ENCODE data around the gene TNFAIP8L3. TPM values are rescaled to one million over a fixed set of nuclear protein-coding genes. Genes with fewer than 3 reads are reported as not detected.

Gene TNFAIP8L3
- total and polyA plus RNA-seq, 8 donors = 0.58 to 12.5 (median 5.9) TPM; not detected in 1

DNA sequence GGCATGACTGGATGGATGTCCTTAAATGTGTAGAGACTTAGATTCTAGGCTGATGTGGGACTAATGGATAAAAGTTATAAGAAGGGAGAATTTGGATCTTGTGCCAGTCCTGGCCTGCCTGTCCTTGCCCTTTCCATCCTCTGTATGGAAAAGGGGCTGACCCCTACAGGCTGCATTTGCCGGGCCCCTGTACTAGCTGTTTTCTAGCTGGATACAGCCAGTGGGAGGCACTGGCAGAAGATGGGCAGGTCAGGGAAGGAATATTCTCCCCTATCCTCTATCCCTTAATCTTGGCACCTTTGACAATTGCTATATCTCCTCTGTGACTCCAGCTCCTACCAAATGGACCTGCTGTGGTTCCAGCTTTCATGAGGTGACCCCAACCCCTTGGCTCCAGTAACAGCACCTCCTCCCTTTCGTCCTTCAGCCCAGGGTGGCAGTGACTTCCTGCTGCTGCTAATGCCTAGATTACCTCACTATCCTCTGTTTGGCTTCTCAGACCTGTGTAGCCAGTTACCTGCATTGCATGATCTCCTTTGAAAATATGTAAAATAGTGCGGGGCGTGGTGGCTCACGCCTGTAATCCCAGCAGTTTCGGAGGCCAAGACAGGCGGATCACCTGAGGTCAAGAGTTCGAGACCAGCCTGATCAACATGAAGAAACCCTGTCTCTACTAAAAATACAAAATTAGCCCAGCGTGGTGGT is 6.2 kb upstream of the TNFAIP8L3 start:
- no peaks in the 10 kb centered on the region for H3K9me3 ChIP-seq
- H3K27me3 ChIP-seq = peaks cover 0 to 50% (median 11%) of the 10 kb centered on the region in 3 donors
- no peak for DNase-seq
- H3K36me3 ChIP-seq = no peaks in the 10 kb centered on the region
- no peak overlapping the region for H3K27ac ChIP-seq
- H3K4me1 ChIP-seq = peaks cover 0 to 7% (median 0%) of the 10 kb centered on the region in 4 donors
- WGBS, 5 donors = 69 to 84% (median 82%) methylated on average over 9 of the region's 9 CpGs
- H3K4me3 ChIP-seq = no peak overlapping the region
- intact Hi-C loops (cut with DNase I; ENCODE audit: low total_unique reads) = no loop called here
- TF ChIP-seq POLR2A (IDR thresholded peaks at IDR 0.05) = no peak
- no peak for TF ChIP-seq EP300 (IDR thresholded peaks at IDR 0.05)
- TF ChIP-seq POLR2AphosphoS5 (IDR thresholded peaks at IDR 0.05) = no peak
- TF ChIP-seq, protein P1, sequence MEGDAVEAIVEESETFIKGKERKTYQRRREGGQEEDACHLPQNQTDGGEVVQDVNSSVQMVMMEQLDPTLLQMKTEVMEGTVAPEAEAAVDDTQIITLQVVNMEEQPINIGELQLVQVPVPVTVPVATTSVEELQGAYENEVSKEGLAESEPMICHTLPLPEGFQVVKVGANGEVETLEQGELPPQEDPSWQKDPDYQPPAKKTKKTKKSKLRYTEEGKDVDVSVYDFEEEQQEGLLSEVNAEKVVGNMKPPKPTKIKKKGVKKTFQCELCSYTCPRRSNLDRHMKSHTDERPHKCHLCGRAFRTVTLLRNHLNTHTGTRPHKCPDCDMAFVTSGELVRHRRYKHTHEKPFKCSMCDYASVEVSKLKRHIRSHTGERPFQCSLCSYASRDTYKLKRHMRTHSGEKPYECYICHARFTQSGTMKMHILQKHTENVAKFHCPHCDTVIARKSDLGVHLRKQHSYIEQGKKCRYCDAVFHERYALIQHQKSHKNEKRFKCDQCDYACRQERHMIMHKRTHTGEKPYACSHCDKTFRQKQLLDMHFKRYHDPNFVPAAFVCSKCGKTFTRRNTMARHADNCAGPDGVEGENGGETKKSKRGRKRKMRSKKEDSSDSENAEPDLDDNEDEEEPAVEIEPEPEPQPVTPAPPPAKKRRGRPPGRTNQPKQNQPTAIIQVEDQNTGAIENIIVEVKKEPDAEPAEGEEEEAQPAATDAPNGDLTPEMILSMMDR (IDR thresholded peaks at IDR 0.05) = no peak

- no peak for TF ChIP-seq POLR2AphosphoS5 (IDR thresholded peaks at IDR 0.05)
- no peak for TF ChIP-seq EP300 (IDR thresholded peaks at IDR 0.05)
- no peak for TF ChIP-seq POLR2A (IDR thresholded peaks at IDR 0.05)
- TF ChIP-seq, protein P1 (IDR thresholded peaks at IDR 0.05) = no peak
- intact Hi-C loops (cut with DNase I; ENCODE audit: low total_unique reads) = no loop called here
- DNase-seq = no peak
- peaks cover 5 to 19% (median 13%) of the 10 kb centered on the region in 4 donors for H3K4me1 ChIP-seq
- H3K9me3 ChIP-seq = no peaks in the 10 kb centered on the region
- H3K27me3 ChIP-seq = peaks cover 0 to 62% (median 24%) of the 10 kb centered on the region in 3 donors
- no peaks in the 10 kb centered on the region for H3K36me3 ChIP-seq
- no peak overlapping the region for H3K4me3 ChIP-seq
- no peak overlapping the region for H3K27ac ChIP-seq
Observed at GRCh38 chr15:51099185-51099584, 4.5 kb upstream of the TNFAIP8L3 start.

DNA sequence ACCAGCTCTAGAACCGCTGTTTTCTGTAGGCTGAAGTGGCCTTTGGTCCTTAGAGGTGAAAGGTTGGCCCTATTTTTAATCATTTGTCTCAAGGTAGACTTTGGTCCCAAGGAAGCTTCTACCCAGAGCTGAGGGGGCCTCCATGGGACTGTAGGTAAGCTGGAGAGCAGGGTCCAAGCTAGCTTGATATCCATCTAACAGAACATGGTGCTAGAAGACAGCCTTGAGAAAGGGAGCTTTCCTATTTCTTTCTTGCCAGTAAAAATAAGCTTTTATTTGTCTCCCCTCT is 3.6 kb upstream of the TNFAIP8L3 start:
- Histone ChIP-seq H3K27me3 (peaks cover 0 to 69% (median 33%) of the 10 kb centered on the region in 3 donors), H3K4me3 (no peak overlapping the region), H3K4me1 (peaks cover 13 to 24% (median 21%) of the 10 kb centered on the region in 4 donors), H3K27ac (no peak overlapping the region), H3K36me3 (no peaks in the 10 kb centered on the region), H3K9me3 (no peaks in the 10 kb centered on the region)
- no peak for DNase-seq
- 67 to 88% (median 72%) methylated on average over 1 of the region's 1 CpG for WGBS, 5 donors
- intact Hi-C loops (cut with DNase I; ENCODE audit: low total_unique reads) = no loop called here
- TF ChIP-seq EP300 (IDR thresholded peaks at IDR 0.05) = no peak

- Histone ChIP-seq H3K36me3 (no peaks in the 10 kb centered on the region), H3K9me3 (no peaks in the 10 kb centered on the region), H3K4me1 (peaks cover 13 to 30% (median 25%) of the 10 kb centered on the region in 4 donors), H3K27me3 (peaks cover 1 to 74% (median 39%) of the 10 kb centered on the region in 3 donors), H3K27ac (no peak overlapping the region), H3K4me3 (no peak overlapping the region)
- 54 to 64% (median 61%) methylated on average over 5 of the region's 5 CpGs for WGBS, 5 donors
- intact Hi-C loops (cut with DNase I; ENCODE audit: low total_unique reads) = no loop called here
- TF ChIP-seq, protein P1 (IDR thresholded peaks at IDR 0.05) = no peak
- TF ChIP-seq POLR2A (IDR thresholded peaks at IDR 0.05) (no peak), POLR2AphosphoS5 (IDR thresholded peaks at IDR 0.05) (no peak), EP300 (IDR thresholded peaks at IDR 0.05) (no peak)
- peak in 1 of 2 donors; percentile 47 for DNase-seq
Observed at GRCh38 chr15:51097553-51098330, 3.0 kb upstream of the TNFAIP8L3 start.
